ENCODE results near the gene ADCY1.
"Not testable (repeated sequence)": the region's sequence is repeated elsewhere in the genome, so short reads cannot be mapped to it uniquely, and the experiment has no call there.

The ADCY1 gene

DNA sequence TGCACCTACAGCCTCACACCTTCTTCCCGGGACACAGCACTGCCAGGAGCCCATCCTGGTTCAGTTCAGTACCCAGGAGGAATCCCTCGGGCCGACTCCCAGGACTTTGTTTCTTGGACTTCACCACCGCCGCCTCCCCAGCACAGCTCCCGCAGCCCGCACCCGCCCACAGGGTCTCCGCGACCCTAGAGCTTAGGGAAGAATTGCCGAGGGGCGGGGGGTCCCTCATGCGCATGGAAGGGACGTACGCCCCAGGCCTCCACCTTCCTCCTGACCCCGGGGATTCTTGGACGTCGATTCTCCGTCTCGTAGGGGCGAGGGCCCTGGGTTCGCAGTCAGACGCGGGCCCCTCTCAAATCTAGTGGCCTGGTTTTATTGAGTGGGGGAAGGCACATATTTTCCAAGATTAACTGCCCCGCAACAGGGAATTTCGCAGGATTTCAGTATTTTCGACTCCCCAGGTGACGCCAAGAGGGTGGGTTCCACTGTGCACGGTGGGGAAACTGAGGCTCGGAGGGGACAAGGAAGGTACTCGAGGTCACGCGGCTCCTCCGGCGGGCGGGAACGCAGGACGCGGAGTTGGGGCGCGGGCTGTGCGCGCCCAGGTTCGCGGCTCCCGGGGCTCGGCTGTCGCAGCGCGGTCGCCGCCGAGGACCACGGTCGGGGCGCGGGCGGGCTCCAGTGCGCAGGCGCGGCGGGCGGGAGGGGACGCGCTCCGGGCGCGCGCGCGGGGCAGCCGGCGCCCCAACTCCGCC, at the start of gene ADCY1:
Gene ADCY1, plus strand, starts transcription at position 708 of the 755 bp plus-strand sequence. CDS start 176 bp downstream, outside the sequence.
- no peak for DNase-seq (ENCODE audit: low spot score)

DNA sequence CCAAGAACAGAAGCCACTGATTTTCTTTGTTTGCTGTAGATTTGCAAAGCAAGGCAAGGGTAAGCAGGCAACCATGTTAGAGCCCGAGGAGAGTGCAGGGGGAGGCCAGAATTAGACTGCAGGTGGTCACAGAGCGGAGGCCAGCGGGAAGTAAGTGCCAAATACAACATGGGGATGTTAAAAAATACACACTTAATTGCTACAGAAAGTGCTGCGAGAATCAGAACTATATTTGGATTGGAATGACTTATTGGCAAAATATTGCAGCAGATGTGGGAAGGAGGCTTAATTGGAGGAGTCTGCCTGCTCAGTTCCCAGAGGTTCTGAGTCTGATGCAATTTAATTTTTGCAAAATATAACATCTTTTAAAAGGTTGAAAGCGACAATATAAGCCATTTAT, 49.7 kb upstream of the ADCY1 start:
- DNase-seq (ENCODE audit: low spot score): no peak

DNA sequence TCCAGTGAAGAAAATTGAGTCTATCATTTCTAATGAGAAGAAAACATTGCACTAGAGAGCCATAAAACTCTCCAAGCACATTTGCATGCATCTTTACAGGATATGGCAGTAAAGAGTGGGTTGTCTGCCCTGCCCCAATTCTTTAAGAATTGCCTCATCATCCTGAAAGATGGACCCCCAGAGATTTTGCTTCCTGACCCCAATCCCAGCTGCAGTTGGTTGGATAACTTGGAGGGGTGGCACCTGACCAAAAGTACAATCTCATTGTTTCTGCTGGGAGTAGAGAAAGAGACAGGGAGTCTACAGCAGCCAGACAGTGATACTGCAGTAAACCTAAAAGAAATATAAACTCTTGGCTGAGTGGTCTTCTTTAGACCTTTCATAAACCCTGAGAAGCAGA, 49.1 kb upstream of the ADCY1 start:
- no peak for DNase-seq (ENCODE audit: low spot score)

DNA sequence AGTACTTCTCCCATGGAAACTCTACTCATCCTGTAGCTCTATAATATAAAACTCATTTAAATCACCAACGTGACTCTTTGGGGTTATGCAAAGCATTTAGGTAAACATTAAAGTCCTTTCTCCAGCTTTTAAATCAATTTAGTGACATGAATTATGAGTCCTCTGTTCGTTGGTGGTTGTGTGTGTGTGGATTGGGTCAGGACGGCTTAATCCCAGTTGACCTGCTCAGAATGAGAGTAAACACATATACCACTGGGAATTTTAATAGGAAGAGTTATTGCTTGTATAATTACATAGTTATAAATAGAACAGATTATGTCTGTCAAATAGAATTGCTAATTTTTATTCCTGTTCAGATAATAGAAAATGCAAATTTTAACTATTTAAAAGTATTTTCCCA, 30.7 kb upstream of the ADCY1 start:
- no peak for DNase-seq (ENCODE audit: low spot score)

DNA sequence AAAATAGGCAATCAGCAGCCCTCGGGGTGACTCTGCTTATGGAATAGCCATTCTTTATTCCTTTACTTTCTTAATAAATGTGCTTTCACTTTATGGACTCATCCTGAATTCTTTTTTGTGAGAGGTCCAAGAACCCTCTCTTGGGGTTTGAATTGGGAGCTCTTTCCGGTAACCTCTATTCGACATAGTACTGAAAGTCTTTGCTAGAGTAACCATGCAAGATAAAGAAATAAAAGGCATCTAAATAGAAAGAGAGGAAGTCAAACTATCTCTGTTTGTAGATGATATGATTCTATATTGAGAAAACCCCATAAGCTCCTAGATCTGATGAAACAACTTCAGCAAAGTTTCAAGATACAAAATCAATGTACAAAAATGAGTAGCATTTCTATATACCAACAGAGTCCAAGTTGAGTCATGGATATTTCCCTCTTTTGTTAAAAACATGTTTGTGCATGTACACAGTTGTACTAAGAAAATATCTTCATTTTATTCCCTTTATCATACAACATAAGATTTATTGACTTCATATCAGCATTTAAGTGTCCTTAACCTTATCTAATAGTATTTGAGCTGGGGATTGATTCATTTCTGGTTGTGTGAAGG, 29.0 kb upstream of the ADCY1 start:
- not testable (repeated sequence) for DNase-seq (ENCODE audit: low spot score)

DNA sequence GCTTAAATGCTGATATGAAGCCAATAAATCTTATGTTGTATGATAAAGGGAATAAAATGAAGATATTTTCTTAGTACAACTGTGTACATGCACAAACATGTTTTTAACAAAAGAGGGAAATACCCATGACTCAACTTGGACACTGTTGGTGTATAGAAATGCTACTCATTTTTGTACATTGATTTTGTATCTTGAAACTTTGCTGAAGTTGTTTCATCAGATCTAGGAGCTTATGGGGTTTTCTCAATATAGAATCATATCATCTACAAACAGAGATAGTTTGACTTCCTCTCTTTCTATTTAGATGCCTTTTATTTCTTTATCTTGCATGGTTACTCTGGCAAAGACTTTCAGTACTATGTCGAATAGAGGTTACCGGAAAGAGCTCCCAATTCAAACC, 25.3 kb upstream of the ADCY1 start:
- DNase-seq (ENCODE audit: low spot score): not testable (repeated sequence)

DNA sequence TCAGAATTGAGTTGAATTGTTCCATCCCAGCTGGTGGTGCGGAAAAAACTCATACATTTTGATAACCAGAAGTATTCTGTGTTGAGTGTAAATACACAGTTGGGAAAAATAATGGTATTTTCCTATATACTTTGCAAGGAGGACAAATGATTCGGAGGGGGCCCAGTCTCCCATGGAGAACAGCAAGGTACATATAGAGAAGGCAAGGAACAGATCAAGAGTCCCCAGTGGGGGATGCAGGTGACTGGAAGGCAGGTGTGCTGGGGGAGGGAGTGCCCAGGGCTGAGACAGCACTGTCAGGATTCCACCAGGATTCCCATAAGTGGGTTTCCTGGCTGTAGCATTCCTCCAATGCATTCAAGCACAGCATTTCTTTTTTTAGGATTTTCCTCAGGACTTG, 10.8 kb upstream of the ADCY1 start:
- no peak for DNase-seq (ENCODE audit: low spot score)

DNA sequence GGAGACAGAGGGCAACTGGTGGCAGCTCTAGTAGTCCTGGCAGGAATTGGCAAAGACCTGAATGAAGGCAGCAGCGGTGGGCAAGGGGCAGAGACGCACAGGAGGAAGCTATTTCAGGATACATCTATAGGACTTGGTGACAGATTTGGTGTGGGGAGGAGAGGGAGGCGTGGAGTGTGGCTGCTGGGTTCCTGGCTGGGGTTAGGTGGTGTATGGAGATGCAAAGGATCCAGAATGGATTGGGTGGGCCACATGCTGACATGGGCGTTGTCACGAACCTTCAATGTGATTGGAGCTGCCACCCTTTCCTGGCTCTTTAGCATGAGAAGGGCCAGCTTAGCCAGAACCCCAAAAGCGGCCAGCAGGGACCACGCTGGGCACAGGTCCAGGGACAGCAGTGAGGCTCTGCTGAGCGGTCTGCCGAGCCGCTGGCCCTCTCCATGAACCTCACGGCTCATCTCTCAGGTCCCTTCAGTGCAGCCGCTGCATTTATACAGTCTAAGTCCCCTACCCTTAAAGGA, 10.2 kb upstream of the ADCY1 start:
- DNase-seq (ENCODE audit: low spot score): no peak

DNA sequence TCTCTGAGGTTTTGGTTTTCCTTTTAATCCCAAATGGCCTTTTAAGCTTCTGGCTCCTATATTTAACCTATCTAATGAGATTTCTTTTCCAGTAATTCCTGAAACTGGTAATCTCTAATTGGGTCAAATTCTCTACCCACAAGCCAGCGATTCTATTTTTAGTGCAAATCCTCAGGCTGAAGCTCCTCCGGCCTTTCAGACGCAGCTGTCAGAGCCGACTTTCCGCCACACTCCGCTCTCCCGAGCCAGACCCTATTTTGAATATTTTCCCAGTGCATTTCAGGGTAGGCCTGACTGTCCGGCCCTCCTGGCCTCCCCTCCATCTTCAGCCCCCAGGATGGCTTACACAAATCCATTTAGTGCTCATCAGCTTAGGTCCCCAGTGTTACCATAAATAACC, 9.7 kb upstream of the ADCY1 start:
- no peak for DNase-seq (ENCODE audit: low spot score)

DNA sequence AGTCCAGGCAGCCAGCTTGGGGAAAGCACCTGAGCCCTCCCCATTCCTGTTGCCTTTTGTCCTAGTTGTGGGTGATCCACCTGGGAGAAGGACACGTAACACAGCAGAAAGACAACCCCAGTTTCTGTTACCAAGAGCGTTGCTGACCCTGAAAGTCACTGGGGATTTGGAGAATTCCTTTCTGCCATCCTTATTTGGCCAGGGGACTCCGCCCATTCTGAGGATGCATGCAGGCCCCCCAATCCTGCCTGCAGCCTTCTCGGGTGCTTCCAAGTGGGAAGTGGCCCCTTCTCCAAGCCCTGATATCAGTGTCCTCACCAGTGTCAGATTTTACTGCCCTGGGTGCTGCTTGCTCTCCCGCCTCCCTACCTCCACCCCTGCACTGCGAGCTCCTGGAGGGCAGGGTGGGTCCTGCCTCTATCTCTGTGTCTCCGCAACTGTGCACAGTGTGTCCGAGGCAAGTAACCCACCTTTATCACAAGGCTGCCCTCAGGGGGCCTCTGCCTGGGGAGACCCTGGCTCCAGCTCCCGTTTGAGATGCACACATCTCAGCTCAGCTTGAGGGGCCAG, 9.2 kb upstream of the ADCY1 start:
- DNase-seq (ENCODE audit: low spot score): no peak

DNA sequence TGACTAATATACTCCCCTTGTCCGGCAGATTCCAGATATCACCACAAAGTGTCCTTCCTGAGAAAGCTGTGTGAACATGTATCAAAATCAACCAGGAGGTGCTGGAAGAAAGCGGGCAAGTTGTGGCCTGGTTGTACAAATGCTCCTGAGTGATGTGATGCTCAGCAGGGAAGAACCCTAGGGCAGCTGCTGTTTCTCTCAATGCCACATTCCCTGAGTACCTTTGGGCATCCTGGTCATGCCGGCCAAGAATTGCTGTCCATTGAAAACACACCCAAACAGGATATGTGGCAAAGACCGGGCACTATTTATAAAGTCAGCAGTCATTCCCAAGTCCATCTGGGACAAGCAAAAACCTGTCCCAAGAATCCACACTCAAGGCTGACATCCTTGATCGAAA, 7.8 kb upstream of the ADCY1 start:
- DNase-seq (ENCODE audit: low spot score): no peak

DNA sequence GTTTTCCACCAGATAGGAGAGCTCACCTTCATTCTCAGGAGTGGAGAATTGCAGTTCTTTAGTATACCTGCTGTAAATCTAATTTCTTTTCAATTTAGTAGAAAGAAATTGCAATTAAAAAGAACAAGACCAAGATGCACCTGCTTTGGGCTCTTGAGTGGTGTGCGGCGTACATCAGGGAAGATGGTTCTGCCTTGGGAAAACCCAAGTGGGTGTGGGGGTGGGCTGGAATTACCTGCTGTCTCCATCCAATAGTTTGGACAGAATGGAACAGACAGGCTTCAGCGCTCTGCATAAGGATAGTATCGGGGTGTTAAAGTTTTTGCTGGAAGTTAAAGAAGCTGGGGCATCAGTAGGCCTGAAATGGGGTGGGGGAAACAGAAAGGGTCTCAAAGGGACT, 7.2 kb upstream of the ADCY1 start:
- DNase-seq (ENCODE audit: low spot score): no peak

DNA sequence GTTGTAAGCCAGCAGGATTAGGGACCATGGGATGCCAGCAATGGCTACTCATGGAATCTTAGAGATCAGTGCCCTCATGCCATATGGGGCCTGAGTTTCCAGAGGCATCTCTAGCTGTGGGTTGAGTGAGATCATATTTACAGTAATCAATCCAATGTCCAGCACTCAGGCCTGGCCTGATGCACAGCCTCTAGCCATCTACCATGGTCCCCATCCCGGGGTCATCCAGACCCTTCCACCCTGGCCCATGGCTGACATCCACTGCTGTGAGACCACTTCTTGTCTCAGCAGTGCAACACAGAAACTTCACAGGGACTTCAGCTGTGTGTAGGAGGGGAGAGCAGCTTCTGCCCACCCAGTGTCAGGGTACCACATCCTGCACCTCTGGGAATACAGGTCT, 6.5 kb upstream of the ADCY1 start:
- no peak for DNase-seq (ENCODE audit: low spot score)

DNA sequence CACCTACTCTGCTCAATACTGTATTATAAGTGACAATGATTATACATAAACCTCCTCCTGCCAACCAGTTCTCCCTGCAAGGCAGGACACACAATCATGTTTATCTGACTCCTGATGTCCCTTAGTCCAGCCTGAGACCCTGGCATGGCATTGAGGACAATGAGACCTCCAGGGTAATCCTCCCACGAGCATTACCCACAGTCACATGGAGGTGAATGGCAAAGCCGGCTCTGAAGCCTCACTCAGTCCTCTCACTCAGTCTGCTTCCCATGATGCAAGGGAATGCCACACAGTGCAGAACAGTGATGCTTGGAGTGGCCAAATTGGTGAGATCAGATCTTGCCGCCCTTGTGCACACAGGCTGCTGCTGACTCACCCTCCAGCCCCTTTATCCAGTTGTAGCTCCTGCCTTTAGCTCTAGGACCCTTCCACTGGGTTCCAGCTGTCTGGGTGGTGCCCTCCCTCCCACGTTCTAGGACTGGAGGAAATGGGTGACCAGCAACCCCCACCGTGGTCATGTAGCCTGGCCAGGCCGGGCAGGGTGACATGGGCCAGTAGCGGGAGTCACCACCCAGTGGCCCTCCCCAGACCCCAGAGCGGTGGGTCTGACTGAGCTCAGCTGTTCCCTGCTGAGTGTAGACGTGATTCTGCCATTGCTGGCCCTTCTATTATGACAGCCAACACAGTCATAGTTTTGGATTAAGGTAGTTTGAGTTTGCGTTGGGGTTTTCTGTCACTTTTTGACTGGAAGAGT, 5.5 kb upstream of the ADCY1 start:
- DNase-seq (ENCODE audit: low spot score): no peak

DNA sequence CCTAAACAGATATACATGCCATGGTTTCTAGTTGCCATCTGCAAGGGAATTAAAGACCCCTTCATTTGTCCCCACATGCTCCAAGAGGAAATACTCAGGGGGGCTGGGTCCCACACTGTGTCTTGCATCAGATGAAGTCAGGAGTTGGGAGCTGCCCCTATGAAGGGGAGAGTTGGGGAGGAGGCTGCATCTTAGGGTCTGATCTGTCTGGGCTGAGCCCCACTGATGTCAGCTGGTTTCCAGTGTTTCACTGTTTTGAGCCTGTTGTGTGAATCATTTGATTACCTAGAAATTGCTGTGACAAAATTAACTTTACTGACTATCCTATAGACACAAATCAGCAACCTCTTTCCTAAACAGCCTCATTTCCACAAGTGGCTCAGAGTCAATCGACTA, 4.9 kb upstream of the ADCY1 start:
- DNase-seq (ENCODE audit: low spot score): no peak

DNA sequence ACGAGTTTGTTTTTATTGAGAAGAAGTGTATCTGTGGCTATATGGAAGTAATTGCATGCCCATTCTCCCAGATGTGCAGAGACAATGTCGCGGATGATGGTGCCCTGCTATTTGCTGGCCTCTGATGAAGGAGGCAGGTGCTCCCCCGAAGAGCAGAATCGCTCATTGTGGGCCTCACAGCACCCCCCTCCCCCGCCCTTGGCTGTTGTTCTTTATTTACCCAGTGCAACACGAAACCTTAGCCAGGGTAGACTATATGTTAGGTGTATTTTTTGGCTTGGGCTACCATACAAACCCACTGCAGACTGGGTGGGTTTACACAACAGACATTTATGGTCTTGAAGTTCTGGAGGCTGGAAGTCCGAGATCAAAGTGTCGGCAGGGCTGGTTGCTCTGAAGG, 3.4 kb upstream of the ADCY1 start:
- DNase-seq (ENCODE audit: low spot score): no peak

DNA sequence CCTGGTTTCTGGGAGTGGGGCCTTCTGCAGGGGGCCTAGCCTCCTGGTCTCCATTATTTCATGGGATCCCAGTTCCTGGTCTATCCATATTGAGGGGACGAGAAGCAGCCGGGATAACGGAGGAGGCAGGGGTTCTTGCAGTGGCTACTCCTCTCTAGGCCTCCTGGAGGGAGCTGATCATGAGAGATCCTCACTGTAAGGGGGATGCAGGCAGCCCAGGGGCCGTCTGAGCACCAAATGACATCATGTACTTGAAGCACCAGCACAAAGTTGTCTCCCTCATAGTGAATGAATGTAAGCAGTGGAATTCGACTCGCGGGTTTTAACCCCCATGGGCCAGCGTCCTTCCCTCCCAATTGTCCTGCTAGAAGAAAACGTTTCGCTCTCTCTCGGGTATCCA, 964 bp upstream of the ADCY1 start:
- DNase-seq (ENCODE audit: low spot score): no peak

DNA sequence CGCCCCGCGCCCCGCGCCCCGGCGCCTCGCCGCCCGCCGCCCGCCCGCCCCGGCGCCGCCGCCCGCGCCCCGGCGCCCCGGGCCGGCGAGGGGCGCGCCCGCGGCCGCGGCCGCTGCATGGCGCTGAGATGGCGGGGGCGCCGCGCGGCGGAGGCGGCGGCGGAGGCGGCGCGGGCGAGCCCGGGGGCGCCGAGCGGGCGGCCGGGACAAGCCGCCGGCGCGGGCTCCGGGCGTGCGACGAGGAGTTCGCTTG, 174 bp downstream of the ADCY1 start:
- no peak for DNase-seq (ENCODE audit: low spot score)

DNA sequence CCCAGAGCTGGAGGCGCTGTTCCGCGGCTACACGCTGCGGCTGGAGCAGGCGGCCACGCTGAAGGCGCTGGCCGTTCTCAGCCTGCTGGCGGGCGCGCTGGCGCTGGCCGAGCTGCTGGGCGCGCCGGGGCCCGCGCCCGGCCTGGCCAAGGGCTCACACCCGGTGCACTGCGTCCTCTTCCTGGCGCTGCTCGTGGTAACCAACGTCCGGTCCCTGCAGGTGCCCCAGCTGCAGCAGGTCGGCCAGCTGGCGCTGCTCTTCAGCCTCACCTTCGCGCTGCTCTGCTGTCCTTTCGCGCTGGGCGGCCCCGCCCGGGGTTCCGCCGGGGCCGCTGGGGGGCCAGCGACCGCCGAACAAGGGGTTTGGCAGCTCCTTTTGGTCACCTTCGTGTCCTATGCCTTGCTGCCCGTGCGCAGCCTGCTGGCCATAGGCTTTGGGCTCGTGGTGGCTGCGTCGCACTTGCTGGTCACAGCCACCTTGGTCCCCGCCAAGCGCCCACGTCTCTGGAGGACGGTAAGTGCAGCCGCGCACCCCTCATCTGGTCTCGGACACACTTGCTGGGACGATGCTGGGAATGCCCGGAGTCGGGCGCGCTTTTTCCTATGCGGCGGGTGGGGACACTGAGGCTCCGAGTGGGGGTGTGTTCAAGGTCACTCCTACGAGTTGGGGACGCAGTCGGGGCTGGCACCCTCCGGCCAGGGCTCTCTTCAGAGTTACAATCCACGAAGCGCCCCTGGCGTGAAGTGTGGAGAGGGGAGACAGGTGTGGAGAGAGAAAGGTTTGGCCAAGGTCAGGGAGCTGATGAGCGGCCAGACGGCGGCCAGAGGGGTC, 717 bp downstream of the ADCY1 start:
- DNase-seq (ENCODE audit: low spot score): no peak

DNA sequence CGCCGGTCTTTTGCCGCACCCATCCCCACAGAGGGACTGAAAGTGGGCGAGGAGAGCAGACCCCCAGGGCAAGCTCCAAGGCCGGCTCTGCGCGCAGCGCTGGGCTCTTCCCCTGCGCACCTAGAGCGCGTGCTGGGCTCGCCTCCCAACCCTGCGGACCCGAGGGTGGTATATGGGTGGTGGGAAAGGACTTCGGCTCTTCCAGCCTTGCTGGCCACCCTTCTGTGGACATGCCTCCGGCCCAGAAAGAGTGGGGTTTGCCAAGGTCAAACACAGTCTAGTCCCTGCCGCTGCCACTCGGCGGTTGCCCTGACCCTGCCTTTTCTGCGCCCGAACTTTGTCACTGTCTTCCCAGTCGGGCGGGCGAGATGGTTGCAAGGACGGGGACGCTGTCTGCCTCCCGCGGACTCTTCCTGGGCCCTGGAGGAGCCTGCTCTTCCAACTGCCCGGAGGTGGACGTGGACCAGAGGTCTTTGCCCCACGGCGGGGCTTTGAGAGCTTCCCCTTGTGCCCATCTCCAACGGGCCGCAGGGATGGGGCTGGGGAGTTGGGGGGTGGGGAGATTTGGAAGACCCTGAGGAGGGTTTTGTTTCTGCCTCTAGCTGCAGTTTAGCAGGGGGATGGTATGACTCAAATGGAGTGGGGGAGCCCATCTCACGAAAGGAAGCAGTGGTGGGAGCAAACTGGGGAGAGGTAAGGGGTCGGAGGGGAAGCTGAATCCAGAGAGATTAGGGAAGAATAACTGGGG, 1.5 kb downstream of the ADCY1 start:
- DNase-seq (ENCODE audit: low spot score): no peak

DNA sequence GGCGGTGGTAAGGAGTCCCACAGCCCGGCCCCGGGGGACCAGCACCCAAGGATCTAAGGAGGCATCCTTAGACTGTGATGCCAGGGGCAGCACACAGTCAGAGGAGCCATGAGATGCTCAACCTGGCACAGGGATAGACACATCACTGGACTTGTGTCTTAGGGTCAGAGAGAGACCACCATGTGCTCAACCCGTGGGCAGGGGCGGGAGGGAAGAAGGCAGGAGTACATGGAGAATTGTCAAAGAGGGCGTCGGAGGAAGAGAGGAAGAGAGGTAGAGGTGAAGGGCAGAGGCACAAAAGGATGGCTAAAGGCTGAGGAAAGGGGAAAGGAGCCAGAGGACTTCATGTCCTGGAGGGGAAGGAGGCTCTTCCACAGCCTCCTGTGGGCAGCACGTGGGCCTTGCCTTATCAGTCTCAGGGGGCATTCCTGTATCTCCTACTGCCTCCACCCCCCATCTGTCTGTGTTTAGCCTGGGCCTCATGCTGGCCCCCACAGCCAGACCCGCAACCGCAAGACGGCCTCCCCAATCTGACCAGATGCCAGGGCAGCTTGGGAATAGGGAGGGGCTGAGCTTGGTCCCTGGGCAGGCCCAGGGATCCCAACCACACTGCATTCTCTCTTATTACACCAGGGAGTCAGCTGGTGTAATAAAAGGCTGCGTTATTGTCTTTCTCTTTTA, 2.2 kb downstream of the ADCY1 start:
- DNase-seq (ENCODE audit: low spot score): no peak

Measured in hematopoietic multipotent progenitor cell treated with erythropoietin and hydrocortisone succinate and interleukin-3 and kit ligand, for 15 days (in vitro differentiated cells).